IPS-18a (cell line): ENCODE measurements around the gene SSBP4.

Source experiments
- H3K27ac ChIP-seq: one replicate; pipeline ENCODE4 v1.5.1; 2013; ENCODE audit warnings: low read length
- H3K27me3 ChIP-seq: one replicate; pipeline ENCODE4 v1.6.1; 2013; ENCODE audit warnings: mild to moderate bottlenecking, low read length; ENCODE audit not compliant: control insufficient read depth, insufficient read depth
- H3K36me3 ChIP-seq: one replicate; pipeline ENCODE4 v1.6.1; 2013; ENCODE audit warnings: low read depth, low read length; ENCODE audit not compliant: control insufficient read depth
- H3K4me1 ChIP-seq: one replicate; pipeline ENCODE4 v1.6.1; 2013; ENCODE audit warnings: low read depth, low read length; ENCODE audit not compliant: control insufficient read depth
- H3K4me3 ChIP-seq: one replicate; pipeline ENCODE4 v1.5.1; 2013; ENCODE audit warnings: low read length
- H3K9ac ChIP-seq: one replicate; pipeline ENCODE4 v1.6.1; 2013; ENCODE audit warnings: mild to moderate bottlenecking, low read length, moderate library complexity
- H3K9me3 ChIP-seq: one replicate; pipeline ENCODE4 v1.6.1; 2013; ENCODE audit warnings: low read depth, low read length; ENCODE audit not compliant: control insufficient read depth

Gene SSBP4

DNA sequence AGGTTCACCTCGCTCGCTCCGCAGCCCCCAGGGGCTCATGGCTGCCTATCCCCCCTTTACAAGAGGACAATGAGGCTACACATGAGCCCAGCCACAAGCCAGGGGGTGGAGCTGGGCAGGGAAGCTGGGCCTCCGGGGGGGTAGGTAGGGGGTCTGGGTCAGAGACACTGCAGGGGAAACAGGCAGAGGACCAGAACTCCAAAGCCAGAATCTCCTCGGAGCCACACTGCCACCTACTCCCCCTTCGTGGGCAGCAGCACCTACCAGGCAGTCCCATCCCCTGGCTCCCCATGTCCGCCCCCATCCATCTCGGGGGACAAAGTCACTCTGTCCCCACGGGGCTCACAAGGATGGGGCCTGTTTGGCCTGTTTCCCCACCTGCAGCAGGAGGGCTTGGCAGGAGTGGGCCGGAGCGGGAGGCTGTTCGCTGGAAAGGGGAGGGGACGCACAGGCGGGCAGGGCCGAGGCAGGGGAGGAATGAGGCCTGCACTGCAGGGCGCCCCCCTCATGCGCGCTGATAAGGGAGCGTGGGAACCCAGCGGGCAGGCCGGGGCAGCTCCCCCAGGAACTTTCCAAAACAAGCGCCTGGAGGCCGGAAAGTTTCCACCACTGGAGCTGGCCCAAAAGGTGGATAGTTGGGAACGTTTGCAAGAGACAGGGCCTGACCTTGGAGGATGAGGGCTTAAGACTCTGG, 19.3 kb downstream of the SSBP4 start:
- peaks cover 16% of the 10 kb centered on the region for H3K4me1 ChIP-seq
- H3K27ac ChIP-seq: no peak overlapping the region
- peaks cover 12% of the 10 kb centered on the region for H3K36me3 ChIP-seq
- H3K9ac ChIP-seq: peak overlapping the region; percentile 13
- no peaks in the 10 kb centered on the region for H3K27me3 ChIP-seq
- H3K4me3 ChIP-seq: no peak overlapping the region
- H3K9me3 ChIP-seq: no peaks in the 10 kb centered on the region

DNA sequence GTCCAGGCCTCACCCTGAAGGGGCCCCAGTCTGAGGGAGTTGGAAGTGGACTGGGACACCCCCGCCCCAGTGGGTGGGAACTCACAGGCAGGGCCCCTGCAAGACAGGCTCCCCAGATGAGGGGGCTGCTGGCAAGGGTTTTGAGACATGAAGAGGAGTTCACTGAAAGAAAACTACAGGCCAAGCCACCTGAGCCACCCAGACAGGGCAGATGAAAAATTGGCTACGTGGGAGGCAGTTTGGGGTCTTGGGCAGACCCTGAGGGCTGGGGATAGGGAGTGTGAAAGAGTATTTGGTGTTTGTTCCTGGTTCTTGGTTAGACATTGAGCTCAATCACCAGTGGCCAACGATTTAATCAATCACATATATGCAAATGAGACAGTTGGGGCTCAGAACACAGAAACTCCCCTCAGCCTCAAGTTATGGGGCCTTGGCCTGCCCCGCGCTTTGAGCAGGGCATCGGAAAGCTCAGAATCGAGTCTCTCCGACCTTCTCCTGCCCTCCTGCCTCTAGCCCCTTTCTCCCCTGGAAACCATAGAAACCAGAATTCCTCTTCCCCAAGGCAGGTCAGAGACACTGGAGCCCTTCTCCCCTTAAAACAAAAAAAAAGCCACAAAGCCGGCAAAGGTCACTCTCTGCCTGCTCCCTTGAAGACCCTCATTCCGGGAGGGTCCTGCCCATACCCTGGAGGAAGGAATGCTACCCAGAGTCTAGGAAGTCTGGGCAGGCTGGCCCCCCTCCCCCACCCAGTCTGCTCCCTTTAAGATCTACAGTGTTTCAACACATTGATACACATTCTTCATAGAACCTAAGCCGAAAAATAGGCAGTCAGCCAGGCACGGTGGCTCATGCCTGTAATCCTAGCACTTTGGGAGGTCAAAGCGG, 20.1 kb downstream of the SSBP4 start:
- Histone ChIP-seq H3K27ac (no peak overlapping the region), H3K9me3 (no peaks in the 10 kb centered on the region), H3K4me1 (peaks cover 16% of the 10 kb centered on the region), H3K27me3 (no peaks in the 10 kb centered on the region), H3K36me3 (peaks cover 12% of the 10 kb centered on the region), H3K9ac (no peak overlapping the region), H3K4me3 (no peak overlapping the region)

DNA sequence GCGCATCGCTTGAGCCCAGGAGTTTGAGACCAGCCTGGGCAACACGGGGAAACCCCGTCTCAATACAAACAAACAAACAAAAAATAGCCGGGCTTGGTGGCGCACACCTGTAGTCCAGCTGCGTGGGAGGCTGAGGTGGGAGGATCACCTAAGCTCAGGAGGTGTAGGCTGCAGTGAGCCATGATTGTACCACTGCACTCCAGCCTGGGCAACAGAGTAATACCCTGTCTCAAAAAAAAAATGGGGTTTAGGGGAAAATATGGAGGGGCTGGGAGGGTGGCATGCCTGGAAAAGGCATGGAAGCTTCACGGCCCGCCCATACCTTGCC, 20.7 kb downstream of the SSBP4 start:
- H3K36me3 ChIP-seq: peaks cover 11% of the 10 kb centered on the region
- H3K9ac ChIP-seq: no peak overlapping the region
- H3K4me1 ChIP-seq: peaks cover 12% of the 10 kb centered on the region
- H3K27ac ChIP-seq: no peak overlapping the region
- no peaks in the 10 kb centered on the region for H3K9me3 ChIP-seq
- no peaks in the 10 kb centered on the region for H3K27me3 ChIP-seq
- H3K4me3 ChIP-seq: no peak overlapping the region

DNA sequence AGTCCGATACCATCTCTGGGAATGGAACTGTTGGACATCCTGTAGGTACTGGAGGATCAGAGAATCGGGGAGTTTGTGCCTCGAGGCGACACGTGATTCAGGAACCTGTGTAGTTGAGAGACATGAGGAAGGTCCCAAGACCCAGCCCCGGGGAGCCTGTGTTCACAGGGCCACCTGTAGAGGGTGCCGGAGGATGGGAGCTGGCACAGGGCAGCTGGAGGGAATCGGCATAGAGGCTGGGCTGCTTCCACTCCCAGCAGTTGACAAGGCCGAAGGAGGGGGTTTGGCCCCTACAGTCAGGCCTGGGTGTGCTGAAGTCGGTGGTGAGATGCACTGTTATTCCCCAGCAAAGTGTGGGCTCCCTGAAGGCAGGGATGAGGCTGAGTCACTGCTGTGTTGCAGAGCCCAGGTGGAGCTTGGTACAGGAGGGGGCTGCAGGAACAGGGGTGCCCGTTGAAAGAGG, 21.2 kb downstream of the SSBP4 start:
- H3K4me3 ChIP-seq: no peak overlapping the region
- H3K9me3 ChIP-seq: no peaks in the 10 kb centered on the region
- H3K9ac ChIP-seq: no peak overlapping the region
- no peaks in the 10 kb centered on the region for H3K27me3 ChIP-seq
- H3K4me1 ChIP-seq: peaks cover 12% of the 10 kb centered on the region
- H3K36me3 ChIP-seq: peaks cover 5% of the 10 kb centered on the region
- H3K27ac ChIP-seq: no peak overlapping the region

DNA sequence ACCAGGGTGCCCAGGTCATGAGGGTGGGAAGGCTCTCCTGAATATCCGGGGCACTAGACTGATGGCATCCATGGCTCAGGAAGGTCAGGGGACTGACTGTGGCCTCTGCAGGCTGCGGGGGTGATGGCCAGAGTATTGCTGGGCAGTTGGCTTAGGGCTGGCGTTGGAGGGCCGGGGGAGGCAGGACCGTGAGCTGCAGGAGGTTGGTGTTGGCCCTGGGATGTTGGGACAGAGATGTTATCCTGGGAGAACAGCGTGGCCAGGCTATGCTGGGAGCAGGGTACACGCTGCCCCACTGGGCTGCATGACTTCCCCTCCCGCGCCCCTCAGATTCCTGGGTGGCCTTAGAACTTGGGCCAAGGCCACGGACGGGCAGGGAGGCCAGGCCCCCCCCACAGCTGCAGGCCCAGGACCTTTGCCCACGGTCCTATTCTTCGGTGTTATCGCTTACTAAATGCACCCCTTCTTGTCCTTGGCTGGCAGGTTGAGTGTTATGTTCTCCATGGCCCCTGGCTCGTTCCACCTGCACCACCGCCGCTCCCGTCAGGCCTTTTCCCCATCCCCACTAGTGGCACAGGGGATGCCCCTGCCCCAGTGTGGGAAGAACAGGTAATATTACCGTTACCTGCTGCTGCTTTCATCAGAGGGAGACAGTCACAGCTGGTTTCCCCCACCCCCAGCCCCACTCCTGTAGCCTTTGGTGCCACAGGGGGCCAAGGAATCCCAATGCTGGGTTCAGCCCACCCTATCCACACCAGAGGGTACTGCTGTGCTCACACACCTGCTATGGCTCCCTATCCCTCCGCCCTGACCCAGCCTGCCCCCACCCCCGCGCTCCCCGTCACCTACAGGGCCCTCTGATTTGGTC, 22.0 kb downstream of the SSBP4 start:
- Histone ChIP-seq H3K4me1 (peaks cover 12% of the 10 kb centered on the region), H3K36me3 (peaks cover 3% of the 10 kb centered on the region), H3K9ac (no peak overlapping the region), H3K27ac (no peak overlapping the region), H3K27me3 (no peaks in the 10 kb centered on the region), H3K9me3 (no peaks in the 10 kb centered on the region), H3K4me3 (no peak overlapping the region)

DNA sequence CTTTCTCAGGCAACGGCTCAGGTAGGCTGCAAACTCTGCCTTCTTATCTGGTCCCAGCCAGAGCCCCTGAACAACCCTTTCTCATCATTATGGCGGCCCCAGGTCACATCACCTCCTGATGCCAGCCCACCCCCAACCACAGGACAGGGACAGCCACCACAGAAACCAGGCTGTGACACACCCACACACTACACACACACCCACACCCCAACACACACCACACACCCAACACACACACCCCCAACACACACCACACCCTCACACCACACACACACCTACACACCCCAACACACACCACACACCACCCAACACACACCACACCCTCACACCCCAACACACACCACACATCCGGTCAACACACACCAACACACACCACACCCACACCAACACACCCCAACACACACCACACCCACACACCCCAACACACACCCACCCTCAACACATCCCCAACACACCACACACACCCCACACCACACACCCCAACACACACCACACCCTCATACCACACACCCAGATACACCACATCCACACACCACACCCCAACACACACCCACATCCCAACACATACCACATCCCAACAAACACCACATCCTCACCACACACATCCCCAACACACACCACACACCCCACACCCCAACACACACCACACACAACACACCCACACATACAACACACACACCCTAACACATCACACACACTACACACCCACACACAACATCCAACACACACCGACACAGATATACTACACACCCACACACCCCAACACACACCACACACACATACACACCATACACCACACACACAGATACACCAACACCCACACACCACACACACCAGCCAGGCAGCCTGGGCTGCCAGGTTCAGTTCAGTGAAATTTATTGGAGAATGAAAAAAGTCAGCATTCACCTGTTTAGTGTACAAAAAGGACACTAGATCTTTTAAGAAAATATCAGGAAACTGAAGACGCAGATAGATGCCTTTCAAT, 22.9 kb downstream of the SSBP4 start:
- Histone ChIP-seq H3K36me3 (peaks cover 9% of the 10 kb centered on the region), H3K4me3 (no peak overlapping the region), H3K4me1 (peaks cover 12% of the 10 kb centered on the region), H3K9ac (no peak overlapping the region), H3K27ac (no peak overlapping the region), H3K9me3 (no peaks in the 10 kb centered on the region), H3K27me3 (no peaks in the 10 kb centered on the region)

DNA sequence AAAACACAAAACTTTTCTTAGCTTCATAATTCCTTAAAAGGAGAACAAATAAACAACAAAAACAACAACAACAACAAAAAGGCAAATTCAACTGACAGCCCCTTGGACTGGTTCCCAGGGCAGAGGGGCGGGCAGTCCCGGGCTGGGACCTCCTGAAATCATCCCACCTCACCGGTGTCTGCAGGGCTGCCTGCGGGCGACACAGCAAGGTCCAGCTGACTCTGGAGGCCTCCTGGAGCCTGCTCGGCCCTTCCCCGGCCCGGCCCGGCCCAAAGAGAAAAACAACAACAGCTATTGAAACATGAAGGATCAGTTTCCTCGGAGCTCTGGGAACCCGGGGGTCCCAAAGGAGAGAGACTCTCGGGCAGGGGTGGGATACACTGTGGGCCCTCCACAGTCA, 23.7 kb downstream of the SSBP4 start:
- Histone ChIP-seq H3K4me1 (peaks cover 12% of the 10 kb centered on the region), H3K9ac (no peak overlapping the region), H3K27me3 (no peaks in the 10 kb centered on the region), H3K4me3 (no peak overlapping the region), H3K27ac (no peak overlapping the region), H3K36me3 (peaks cover 9% of the 10 kb centered on the region), H3K9me3 (no peaks in the 10 kb centered on the region)

DNA sequence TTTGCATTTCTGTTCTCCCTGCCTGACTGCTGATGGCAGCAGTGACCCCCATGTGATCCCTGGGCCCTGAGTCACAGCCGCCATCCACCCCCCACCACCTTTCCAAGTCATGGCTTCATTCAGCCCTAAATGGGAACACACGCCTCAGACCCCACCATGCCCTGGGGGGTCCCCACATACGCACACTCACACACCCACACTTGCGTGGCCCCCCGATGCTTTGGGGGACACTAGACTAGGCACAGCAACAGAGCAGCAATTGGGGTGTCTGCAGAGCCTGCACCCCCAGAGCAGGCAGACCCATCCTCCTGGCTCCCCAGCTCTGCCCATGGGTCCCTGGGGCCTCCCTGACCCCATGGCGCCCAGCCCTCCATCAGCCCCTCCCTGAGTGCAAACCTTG, 24.2 kb downstream of the SSBP4 start:
- H3K4me1 ChIP-seq: peaks cover 11% of the 10 kb centered on the region
- no peaks in the 10 kb centered on the region for H3K9me3 ChIP-seq
- peaks cover 9% of the 10 kb centered on the region for H3K36me3 ChIP-seq
- no peak overlapping the region for H3K9ac ChIP-seq
- no peak overlapping the region for H3K4me3 ChIP-seq
- no peak overlapping the region for H3K27ac ChIP-seq
- H3K27me3 ChIP-seq: no peaks in the 10 kb centered on the region

DNA sequence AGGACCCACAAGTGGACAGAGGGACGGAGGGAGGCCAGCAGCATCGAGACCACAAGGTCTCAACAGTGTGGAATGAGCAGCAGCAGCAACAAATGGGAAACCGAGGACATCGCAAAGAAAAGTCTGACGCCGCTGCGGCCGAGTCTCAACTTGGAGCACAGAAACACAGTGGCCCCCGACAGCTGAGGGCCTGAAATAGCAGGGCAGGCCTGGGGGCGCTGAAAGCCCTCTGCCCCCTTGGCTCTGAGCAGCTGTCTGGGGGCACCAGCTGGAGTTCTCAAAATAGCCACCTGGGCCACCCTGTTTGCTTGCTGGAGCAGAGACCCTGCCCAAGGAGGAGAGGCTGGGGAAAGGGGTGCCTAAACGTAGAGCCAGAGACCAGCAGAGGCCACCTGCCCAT, 24.6 kb downstream of the SSBP4 start:
- no peaks in the 10 kb centered on the region for H3K27me3 ChIP-seq
- H3K4me3 ChIP-seq: no peak overlapping the region
- H3K9ac ChIP-seq: no peak overlapping the region
- peaks cover 9% of the 10 kb centered on the region for H3K36me3 ChIP-seq
- no peaks in the 10 kb centered on the region for H3K9me3 ChIP-seq
- no peak overlapping the region for H3K27ac ChIP-seq
- H3K4me1 ChIP-seq: peaks cover 7% of the 10 kb centered on the region

DNA sequence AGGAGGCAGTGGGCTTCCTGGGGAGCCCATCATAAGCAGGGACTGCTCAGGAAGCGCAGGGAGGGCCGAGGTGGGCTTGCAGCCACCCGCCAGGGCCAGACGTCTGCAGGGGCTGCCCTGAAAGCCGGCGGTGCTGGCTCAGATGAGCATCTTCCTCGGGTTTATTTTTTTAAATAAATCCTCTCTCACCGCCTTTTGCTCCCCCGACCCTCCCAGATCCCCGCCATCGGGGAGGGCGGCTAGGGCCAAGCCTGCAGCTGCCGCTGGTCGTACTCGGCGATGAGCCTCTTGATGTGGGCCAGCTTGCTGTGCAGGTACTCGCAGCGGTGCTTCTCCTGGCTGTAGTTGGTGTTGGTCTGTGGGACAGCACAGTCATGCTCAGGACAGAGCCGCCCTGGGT, 25.3 kb downstream of the SSBP4 start:
- no peaks in the 10 kb centered on the region for H3K9me3 ChIP-seq
- no peak overlapping the region for H3K9ac ChIP-seq
- peaks cover 9% of the 10 kb centered on the region for H3K36me3 ChIP-seq
- H3K4me3 ChIP-seq: no peak overlapping the region
- peaks cover under 1% of the 10 kb centered on the region for H3K4me1 ChIP-seq
- no peak overlapping the region for H3K27ac ChIP-seq
- no peaks in the 10 kb centered on the region for H3K27me3 ChIP-seq
